GM19467 (cell line): ENCODE results near the gene SIX2.

Experiments
- ATAC-seq: cut with Tn5 transposase; IDR thresholded peaks from one replicate; pipeline ENCODE4 v1.9.1; 2021; ENCODE audit warnings: mild to moderate bottlenecking, moderate library complexity; ENCODE audit not compliant: unreplicated experiment

The SIX2 gene

DNA sequence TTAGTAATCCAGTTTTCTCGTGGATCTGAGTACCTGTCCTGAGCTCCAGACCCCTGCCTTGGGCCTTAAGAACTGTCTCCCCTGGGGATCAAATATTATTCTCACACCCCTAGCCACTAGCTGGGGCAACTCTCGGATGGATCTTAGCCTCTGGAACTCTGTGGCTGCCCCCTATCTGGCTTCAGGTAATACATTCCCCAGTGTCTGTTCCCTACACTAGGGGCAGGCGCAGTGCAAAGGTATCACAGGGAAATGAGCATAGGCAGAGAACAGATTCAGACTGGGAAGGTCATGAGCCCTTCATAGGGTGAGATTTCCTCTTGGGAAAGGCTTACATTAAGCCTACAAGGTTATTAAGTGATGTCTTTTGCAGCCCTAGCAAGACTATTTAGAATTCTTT is 11.2 kb upstream of the SIX2 start:
- no peak for ATAC-seq

DNA sequence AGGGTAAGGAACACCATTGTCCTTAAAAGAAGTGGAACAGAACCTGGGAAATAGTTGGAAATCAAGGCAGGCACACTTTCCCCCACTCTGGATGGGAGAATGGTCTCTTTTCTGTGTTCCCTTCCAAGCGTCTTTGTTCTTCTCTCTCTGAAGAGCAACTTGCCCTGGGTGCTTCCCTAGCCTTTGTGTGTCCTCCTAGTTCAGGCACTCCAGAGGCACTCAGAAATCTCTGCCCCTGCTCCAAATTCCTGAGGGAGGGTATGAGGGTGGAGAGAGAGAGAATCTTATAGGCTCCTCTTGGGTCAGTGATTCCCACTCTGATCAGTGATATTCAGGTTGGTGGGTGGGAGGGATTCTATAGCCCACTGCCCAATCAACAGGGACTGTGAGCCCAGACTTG is 8.8 kb upstream of the SIX2 start:
- ATAC-seq: no peak

DNA sequence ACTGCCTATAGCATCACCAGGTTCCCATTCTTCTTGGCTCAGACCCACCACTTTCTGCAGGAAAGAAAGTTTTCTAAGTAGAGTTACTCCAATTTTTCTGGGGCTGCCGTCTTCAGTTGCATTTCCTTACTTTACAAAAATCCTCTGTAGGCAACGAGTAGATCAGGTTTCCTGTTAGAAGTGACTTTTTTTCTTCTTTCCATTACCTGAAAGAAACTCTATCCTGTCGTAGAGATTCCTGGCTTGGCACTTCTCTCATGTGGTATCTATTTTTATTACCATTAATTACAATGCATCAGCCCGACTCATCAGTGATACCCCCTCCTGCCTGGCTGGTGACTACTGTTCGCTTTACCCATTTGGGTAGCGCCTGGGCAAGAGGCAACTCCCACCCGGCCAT is 5.6 kb upstream of the SIX2 start:
- ATAC-seq: no peak

DNA sequence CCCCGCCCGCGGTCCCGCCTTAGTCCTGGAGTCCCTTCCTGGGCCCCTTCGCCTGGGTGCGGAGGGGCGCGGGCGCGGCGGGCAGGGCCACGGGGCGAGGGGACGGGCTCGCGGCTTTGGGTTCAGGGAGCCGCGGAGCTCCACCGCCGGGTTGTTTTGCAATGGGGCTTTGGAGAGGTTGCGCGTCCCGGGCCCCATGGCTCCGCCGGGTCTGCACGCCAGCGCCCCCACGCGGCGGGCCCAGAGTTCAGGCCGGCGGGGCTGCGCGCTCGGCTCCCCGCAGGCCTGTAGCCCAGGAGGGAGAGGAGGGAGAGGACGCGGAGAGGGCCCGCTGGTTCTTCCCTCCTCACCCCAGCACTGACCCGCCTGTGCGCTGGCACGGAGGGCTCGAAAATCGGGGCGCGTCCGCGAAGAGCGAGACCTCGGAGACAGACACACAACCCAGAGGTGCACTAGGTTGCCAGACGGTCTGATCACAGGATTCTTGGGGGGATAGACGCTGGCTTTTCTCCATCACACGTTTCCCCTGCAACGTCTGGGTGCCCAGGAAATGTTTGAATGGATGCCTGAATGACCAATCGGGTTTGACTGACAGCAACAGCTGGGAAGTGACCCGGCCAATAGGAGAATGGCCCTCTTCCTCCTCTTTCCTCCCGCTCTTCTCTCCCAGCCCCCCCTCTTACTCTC is 4.9 kb upstream of the SIX2 start:
- no peak for ATAC-seq

- ATAC-seq: no peak
Observed at GRCh38 chr2:45013229-45014015, 4.2 kb upstream of the SIX2 start.

DNA sequence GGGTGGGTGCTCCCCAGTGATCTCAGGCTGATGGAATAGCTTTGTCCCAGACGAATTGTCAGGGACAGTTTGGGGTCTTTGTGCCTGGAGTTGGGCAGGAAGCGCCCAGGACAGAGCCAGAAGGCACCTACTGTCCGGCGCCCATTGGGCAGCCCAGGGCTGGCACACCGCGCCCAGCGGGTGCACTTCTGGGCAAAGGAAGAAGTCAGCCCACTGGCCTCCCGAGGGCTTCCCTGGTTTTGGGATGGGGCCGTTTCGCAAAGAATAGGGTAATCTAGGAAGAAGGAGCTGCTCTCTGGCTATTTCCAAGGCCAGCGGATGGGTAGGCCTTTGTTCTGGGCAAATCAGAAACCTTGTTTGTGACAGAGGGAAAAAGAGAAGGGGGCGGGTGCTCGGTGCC is 3.5 kb upstream of the SIX2 start:
- no peak for ATAC-seq

- ATAC-seq: no peak
Observed at GRCh38 chr2:45011621-45012602, 2.7 kb upstream of the SIX2 start.

GRCh38 chr2:45011121-45011520 is 1.9 kb upstream of the SIX2 start:
- no peak for ATAC-seq

DNA sequence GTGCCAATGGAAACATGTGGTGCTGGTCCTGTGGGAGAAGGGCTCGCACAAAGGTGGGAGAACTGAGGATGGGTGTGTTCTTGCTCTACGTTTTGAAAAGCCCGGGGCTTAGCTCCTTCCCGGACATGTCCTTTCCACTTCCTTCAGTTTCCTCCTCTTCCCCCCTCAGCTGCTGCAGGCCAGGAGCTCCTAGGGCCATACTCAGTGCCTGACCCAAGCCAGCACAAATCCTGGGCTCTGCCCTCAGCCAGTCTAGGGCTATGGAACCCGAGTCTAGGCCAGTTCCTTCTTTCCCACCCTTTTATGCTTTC is 1.4 kb upstream of the SIX2 start:
- no peak for ATAC-seq

DNA sequence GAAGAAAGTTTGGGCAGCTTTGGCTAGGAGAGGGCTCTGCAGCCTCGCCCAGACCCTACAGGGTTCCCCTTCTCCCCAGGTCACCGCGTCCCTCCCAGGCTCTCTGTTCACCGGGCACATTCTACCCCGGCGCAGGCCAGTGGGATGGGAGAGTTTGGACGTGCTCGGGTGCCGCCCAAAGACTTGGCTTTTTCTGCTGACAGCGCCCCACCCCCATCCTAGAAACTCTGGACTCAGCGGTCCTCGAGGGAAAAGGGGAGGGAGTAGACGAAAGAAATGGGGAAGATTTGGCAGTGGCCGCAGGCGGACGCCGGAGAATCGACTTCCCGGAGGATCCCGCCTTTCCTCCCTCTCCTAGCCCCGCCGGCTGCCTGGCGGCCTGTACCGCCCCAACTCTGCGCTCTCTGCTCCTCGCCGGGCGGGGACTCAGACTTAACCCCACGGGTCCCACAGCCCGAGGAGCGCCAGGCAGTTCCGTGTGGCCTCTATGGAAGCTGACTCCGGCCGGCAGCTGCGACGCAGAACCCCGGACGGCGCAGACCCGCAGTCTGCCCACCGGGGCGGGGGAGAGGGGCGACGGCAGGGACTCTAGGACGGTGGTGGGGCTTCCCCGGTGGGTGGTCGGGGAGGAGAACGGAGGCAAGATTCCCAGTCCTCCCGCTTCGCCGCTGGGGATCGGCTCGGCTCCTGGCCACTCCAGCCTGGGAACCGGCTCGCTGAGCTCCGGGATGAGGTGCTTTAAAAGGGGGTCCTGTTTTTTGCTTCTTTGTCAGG is 863 bp upstream of the SIX2 start:
- ATAC-seq: no peak

DNA sequence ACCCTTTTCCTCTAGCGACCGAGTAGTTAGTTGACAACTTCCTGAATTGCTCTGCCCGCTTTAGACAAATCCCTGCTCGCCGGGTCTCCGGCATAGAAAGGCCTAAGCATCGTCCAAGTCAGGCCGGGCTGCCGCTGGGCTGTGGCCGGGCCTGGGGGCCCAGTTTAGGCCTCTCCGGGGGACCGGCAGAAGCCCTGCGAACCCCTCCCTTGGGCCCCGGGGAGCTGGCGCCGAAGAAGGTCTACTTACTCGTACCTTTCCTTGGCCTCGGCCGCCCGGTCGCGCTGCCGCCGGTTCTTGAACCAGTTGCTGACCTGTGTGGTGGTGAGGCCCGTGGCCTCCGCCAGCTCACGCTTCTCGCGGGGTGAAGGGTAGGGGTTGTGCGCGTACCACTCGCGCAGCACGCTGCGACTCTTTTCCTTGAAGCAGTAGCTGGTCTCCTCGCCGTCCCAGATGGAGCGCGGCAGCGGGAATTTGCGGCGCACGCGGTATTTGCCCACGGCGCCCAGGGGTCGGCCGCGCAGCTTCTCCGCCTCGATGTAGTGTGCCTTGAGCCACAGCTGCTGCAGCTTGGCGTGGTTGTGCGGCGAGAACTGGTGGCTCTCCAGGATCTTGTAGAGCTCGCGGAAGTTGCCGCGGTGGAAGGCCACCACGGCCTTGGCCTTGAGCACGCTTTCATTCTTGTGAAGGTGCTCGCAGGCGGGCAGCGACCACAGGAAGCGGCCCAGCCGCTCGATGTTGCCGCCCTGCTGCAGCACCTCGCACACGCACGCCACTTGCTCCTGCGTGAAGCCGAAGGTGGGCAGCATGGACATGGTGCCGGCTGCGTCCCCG is 739 bp downstream of the SIX2 start:
- ATAC-seq: no peak

DNA sequence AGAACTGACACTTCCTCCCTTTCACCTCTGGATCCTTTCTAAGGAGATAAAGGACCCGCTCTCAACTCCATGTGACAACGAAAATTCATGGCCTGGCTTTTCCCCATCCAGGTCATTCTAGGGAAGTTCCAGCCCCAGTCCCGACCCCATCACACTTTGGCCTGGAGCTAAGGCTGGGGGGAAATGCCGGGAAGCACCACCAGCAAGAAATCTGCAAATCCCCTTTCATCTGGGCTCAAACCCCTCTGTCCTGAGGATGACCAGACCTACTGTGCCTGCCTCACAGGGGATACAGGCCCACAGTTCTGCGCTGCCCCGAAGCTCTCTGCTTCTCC is 1.3 kb downstream of the SIX2 start:
- ATAC-seq: no peak

- no peak for ATAC-seq
Observed at GRCh38 chr2:45006942-45007287, 2.3 kb downstream of the SIX2 start.

DNA sequence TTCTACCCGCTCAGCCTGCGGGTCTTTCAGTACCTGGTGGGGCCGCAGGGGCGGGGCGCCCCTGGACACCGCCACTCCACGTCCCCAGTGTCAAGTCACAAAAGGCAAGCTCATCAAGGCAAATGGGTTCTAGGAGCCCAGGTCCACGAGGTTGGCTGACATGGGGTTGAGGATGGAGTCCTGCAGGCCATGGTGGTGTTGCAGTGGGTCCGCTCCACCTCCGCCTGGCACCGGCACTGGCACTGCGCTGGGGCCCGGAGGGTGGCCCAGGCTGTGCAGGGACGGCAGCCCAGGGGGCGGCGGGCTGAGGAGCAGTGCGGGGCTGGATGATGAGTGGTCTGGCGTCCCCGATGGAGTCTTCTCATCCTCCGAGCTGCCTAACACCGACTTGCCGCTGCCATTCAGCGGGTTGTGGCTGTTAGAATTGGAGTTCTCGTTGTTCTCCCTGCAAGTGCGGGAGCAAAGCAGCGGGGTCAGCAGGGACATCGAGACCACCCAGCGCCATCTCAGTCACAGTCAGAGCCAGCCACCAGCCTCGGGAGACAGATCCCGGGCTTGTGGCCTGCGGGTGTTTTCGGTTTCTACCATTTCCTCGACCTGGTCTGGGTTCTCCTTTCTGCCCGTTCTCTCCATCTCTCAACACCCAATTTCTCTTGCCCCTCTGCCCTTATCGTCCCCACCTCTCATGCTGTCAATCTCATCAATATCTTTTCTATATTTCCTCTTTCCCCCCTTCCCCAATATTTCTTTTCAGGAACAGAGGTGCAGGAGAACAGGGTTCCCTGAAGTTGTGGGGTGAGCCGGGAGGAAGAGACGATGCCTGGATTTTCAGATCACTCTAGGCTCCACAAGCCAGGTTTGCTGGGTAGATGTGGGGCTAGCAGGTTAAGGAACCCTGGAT is 3.0 kb downstream of the SIX2 start:
- ATAC-seq: no peak

- ATAC-seq: no peak
Observed at GRCh38 chr2:45005261-45006002, 3.8 kb downstream of the SIX2 start.

GRCh38 chr2:45004562-45005191 is 4.6 kb downstream of the SIX2 start:
- ATAC-seq: no peak

- ATAC-seq: no peak
Observed at GRCh38 chr2:45003579-45004551, 5.4 kb downstream of the SIX2 start.
